Stromal cell of bone marrow (primary cell): ENCODE measurements around the gene POLD4.
"Not testable (repeated sequence)": the region's sequence is repeated elsewhere in the genome, so short reads cannot be mapped to it uniquely, and the experiment has no call there.

ENCODE experiments used
- DNase-seq: peaks from one replicate; pipeline ENCODE4 v3.0.0-alpha.2; 2012; ENCODE audit warnings: low read depth

POLD4 gene

DNA sequence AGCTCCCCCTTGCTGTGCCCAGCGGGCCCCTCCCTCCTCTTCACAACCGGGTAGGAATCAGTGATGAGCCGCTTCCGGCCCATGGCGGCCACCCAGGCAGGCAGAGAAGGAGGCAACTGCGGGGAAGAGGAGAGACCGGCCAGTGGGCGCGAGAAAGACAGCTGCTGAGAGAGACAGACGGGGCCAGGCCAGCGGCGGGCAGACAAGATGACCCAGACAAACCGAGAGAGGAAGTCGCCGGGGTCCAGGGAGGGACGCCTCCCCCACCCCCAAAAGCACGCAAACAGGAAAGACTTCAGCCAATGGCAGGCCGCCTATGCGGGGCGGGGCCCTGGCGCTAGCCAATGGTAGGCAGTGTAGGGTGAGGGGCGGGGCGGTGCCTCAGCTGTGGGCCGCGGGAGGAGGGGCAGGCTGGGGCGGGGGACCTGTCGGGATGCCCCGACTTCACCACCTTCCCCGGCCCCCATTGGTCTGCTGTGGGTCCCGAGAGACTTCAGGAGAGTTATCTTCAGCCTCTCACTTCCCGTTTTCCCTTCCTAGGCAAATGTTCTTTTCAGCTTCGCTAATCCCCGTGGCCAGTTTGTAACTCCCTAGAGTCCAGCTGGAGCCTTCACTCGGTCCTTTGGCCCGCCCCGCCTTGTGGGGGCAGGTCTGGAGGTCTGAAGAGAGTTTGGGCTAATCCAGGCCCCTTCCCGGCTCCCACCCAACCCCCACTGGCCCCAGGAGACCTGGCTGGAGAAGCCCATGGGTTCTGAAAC lies at the start of gene POLD4:
Gene POLD4, minus strand, starts transcription at position 230 of the 758 bp plus-strand sequence. Its CDS starts 147 bp downstream, at position 83.
- DNase-seq = peak; percentile 88

DNA sequence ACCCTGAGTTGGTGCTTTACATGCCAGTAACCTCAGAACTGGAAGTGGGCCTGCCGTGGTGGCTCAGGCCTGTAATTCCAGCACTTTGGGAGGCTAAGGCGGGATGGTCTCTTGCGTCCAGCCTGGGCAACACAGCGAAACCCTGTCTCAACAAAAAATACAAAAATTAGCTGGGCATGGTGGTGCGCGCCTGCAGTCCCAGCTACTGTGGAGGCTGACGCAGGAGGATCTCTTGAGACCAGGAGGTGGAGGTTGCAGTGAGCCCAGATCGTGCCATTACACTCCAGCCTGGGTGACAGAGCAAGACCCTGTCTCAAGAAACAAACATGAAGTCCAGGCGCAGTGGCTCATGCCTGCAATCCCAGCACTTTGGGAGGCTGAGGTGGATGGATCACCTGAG lies 49.7 kb upstream of the POLD4 start:
- DNase-seq = not testable (repeated sequence)

DNA sequence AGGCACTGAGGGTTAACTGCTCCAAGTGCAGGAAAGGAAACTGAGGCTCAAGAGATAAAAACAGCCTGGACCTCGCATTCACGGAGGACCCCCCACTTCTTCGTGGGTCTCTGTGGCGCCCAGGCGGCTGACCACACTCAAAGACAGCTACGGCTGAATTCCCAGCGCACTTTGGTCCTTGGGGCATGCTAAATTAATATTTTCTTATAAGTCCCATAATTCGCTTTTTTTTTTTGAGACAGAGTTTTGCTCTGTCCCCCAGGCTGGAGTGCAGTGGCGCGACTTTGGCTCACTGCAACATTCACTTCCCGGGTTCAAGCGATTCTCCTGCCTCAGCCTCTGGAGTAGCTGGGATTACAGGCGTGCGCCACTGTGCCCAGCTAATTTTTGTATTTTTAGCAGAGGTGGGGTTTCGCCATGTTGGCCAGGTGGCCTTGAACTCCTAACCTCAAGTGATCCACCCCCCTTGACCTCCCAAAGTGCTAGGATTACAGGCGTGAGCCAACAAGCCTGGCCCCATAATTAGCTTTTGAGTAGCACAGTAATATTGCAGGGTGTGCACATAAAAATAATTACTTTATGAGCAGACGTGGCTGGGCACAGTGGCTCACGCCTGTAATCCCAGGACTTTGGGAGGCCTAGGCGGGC lies 49.0 kb upstream of the POLD4 start:
- DNase-seq = not testable (repeated sequence)

DNA sequence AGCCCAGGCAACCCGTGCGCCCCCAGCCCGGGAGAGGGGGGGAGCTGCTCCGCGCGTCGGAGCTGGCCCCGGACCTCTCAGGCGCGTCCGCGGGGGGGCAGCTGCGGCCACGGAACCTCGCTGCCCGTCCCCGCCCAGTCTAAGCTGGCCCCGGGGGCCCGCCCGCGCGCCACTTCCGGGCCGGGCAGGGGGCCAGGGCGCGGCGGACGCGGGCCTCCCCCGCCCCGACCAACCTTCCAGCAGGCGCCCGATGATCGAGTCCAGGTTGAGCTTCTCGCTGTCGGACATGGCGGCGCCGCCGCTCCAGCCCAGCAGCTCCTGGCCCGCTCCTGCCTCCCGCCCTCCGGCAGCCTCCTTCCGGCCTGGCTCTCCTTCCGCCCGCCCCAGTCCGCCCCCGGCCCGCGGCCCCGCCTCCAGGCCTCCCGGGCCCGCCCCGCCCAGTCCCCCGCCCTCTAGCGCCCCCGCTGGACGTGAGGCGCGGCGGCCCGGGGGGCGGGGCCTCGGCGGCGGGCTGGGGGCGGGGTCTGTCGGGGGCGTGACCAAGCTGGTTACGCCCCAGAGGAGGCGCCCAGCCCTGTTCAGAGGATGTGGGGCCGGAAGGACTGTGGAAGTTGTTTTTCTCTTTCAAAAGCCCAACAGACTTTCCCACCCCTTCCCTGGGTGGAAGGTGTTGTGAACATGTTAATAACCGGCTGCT lies 48.3 kb upstream of the POLD4 start, which contains the start of gene PPP1CA:
Gene PPP1CA, minus strand, starts transcription at position 364 of the 697 bp plus-strand sequence. Its CDS starts 76 bp downstream, at position 288.
- DNase-seq = peak; percentile 72

DNA sequence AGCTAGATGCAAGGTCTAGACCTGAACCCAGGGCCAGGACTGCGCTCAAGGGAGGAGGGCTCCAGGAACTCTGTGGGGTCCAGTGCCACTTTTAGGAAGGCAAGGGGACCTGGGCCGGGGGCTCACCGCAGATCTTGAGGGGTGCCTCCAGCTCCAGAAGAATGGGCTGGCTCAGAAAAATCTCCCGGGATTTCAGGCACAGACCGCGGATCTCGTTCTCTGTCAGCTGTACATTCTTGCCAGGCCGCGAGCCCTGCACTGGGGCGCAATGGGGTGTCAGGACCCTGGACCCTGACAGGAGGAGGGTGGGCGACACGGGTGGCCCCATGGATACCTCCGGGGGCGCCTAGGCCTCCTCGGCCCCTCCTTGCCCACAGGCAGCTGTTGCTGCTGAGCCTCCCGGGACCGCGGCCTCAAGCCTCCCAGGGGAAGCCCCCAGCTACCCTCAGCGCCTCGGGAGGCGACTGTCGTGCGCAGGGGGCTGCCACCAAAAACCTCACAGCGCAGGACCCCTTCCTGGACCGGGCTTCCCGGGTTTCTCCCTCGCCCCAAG lies 47.7 kb upstream of the POLD4 start:
- DNase-seq = no peak

DNA sequence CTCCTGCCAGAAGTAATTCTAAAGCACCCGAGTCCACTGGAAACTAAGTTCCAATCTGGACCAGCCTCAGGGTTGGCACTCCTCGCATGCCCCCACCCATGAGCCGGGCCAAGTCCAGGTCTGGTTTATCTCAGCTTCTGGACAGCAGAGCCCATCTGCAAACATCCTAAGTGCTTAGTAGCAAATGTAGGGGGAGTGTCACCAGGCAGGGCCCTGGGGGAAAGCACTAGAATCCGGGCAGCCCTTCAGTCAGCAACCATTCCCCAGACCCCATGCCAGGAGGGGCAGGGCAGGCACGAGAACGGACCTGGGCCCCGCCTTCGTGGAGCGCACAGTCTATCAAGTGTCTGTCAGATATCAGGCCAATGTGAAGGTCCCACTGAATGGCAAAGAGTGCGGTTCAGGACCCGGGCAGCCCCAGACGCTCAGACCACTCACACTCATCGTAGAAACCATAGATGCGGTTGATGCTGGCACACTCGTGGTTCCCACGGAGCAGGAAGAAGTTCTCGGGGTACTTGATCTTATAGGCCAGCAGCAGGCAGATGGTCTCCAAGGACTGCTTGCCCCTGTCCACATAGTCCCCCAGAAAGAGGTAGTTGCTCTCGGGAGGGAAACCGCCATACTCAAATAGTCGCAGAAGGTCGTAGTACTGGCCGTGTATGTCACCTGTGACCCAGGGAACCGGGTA lies 47.0 kb upstream of the POLD4 start:
- DNase-seq = no peak

DNA sequence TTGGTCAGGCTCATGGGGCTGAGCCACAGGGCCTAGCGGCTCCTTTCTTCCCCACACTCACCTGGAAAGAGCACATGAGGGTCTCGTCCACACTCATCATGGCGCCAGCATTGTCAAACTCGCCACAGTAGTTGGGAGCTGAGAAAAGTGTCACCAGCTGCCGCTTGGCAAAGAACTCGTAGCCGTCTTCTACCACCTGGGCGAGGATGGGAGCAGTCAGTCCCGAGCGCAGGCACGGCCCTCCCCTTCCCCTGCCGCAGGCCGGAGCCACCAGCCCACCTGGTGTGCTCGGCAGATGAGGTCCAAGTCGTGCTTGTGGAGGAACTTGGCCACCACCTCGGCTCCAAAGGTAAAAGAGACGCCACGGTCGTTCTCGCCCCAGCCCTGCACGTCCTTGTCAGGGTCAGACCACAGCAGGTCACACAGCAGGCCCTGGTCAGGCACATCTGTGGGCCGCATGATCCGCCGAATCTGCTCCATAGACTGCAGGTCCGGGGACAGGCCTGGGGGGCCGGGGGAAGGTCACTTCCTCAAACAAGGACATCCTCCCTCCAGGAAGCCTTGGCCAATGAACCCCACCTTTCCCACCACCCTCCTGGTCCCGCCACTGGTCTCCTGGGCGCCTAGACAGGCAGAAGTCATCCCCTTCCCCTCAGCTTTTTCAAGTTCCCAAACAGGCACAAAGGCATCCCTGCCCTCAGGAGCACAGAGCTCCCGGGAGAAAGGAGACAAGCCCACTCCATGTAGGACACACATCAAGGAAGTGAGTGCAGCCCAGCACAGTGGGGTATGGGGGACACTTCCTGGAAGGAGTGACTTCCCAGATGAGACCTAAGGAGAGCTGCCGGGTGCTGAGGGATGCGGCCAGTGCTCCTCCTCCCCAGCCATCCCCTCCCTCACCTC lies 45.6 kb upstream of the POLD4 start:
- DNase-seq = no peak

DNA sequence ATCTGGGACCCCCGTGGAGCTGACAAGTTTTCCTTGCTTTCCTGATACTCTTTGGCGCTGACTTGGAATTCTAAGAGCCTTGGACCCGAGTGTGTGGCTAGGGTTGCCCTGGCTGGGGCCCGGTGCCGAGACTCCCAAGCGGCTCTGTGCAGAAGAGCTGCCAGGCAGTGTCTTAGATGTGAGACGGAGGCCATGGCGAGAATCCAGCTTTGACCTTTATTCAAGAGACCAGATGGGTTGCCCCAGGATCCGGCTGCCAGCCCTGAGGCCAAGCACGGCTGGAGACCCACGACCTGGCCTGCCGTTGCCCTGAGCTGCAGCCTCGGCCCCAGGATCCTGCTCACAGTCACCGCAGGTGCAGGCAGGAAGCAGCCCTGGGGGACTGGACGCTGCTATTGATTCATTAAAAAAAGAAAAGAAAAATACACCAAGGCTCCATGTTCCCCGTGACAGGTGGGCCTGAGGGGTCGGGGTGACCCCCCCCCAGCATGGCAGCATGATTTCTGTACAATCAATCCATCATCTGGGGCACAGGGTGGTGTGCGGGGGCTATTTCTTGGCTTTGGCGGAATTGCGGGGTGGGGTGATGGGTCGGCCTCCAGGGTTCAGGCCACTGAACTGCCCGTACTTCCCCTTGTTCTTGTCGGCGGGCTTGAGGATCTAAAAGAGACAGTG lies 44.8 kb upstream of the POLD4 start:
- DNase-seq = no peak

DNA sequence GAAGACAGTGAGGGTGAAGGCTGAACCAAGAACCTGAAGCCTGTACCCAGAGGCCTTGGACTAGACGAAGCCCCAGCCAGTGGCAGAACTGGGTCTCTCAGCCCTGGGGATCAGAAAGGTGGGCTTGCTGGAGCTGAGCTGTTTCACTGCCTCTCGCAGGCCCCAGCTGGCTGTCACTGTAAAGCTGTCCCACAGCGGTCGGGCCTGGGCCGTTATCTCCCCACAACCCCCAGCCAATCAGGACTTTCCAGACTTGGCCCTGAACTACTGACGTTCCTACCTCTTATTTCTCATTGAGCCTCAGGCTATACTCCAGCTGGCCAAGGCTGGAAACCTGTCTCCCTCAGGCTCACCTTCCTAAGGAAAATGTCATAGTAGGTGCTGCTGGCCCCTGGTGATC lies 44.2 kb upstream of the POLD4 start:
- no peak for DNase-seq

DNA sequence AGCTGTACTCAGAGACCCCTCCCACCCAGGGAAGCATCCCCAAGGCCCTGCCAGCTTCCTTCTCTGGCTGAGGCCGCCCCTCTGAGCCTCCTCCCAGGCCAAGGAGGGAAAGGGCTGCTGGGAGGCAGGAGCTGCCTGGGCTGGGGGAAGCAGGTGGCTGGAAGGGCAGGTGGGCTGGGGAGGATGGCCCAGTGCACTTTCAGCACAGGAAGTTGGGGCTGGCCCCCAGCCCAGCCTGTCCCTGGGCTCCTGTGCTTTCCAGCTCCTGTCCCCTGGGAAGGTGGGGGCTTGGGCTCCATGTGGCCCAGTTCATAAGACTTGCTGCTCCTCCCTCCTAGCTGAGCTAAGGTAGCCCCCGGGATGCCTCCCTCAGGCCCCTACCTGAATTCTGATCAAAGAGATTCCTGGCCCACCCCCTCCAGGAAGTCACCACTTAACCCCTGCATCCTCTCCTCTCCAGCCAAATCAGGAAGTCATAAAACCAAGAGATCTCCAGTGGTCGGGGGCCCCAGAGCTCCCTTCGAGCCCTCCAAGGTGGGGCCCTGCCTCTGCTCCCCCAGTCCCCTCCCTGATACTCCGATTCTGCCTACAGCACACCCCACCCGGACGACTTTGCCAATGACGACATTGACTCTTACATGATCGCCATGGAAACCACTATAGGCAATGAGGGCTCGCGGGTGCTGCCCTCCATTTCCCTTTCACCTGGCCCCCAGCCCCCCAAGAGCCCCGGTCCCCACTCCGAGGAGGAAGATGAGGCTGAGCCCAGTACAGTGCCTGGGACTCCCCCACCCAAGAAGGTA lies 43.4 kb upstream of the POLD4 start:
- no peak for DNase-seq

DNA sequence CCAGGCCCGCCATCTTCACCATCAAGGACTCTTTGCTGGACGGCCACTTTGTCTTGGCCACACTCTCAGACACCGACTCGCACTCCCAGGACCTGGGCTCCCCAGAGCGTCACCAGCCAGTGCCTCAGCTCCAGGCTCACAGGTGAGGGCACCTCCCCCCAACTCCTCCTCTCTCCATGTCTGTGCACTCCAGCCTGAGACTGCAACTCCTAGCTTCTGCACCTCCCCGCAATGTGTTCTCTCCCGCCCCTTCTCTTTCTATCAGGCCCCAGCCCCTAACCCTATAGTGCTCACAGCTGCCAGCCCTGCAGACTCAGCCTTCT lies 42.9 kb upstream of the POLD4 start:
- DNase-seq = no peak

DNA sequence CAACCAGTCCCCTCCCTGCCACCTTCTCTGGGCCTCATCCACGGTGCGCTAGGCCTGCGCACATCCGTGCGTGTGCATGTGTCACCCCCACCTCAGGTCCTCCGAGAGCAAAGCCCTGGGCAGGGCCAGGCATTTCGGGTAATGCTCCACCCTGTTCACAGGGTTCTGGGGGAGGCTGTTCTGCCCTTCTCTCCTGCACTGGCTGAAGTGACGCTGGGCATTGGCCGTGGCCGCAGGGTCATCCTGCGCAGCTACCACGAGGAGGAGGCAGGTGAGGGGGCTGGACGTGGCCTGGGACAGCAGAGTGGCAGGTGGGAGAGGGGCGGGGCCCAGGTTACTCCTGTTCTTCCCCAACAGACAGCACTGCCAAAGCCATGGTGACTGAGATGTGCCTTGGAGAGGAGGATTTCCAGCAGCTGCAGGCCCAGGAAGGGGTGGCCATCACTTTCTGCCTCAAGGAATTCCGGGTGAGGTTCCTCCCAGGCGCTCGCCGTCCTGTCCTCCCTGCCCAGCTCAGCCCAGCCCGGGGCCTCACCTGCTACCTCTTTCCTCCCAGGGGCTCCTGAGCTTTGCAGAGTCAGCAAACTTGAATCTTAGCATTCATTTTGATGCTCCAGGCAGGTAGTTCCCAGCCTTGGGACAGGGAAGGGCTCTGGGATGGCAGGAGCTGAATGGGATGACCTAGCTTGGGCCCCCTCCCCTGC lies 42.4 kb upstream of the POLD4 start:
- DNase-seq = no peak

DNA sequence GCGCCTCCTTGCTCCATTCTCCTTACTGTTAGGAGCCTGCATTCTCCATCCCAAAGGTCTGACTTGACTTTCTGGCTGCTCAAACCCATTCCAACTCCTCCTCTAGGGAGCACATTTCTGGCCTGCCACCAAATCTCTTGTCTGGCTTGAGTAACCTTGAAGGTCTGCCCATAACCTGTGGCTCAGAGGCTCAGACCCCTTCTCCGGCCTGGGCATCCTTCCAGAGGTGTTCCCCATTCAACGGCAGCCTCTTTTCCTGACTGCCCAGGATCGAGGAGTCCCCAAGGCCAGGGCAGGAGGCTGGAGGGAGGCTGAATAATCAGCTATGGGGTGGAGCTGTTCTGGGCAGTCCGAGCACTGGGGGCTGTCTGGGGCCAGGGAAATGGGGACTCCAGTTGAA lies 40.6 kb upstream of the POLD4 start:
- DNase-seq = no peak

DNA sequence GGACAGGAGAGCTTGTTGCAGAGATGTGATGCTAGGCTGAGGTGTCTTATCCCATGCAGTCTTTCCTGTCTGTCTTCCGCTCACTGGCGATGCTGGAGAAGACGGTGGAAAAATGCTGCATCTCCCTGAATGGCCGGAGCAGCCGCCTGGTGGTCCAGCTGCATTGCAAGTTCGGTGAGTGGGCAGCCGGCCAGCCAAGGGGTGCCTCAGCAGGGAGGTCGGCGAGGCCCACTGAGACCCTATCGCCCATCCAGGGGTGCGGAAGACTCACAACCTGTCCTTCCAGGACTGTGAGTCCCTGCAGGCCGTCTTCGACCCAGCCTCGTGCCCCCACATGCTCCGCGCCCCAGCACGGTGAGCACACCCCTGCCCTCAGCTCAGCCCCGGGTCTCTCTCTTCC lies 40.1 kb upstream of the POLD4 start:
- no peak for DNase-seq

DNA sequence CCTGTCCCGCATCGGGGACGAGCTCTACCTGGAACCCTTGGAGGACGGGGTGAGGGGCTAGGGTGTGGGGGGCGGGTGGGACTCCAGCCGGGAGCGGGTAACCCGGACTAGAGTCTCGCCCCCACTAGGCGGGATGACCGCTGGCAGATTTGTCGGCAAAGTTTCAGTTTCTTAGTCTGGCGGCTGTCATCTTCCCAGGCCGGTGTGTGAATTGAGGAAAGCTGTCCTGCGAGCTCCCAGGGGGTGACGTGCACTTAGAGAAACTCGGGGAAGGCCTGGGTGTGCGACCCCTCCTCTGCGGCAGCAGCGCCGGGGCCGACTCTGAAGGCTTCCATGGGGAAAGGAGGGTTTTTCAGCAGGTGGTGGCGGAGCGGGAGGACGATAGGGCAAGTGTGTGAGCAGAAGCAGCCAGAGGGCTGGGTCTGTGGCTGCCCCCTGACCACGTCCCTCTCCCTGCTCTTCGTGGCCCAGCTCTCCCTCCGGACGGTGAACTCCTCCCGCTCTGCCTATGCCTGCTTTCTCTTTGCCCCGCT lies 38.9 kb upstream of the POLD4 start:
- no peak for DNase-seq

DNA sequence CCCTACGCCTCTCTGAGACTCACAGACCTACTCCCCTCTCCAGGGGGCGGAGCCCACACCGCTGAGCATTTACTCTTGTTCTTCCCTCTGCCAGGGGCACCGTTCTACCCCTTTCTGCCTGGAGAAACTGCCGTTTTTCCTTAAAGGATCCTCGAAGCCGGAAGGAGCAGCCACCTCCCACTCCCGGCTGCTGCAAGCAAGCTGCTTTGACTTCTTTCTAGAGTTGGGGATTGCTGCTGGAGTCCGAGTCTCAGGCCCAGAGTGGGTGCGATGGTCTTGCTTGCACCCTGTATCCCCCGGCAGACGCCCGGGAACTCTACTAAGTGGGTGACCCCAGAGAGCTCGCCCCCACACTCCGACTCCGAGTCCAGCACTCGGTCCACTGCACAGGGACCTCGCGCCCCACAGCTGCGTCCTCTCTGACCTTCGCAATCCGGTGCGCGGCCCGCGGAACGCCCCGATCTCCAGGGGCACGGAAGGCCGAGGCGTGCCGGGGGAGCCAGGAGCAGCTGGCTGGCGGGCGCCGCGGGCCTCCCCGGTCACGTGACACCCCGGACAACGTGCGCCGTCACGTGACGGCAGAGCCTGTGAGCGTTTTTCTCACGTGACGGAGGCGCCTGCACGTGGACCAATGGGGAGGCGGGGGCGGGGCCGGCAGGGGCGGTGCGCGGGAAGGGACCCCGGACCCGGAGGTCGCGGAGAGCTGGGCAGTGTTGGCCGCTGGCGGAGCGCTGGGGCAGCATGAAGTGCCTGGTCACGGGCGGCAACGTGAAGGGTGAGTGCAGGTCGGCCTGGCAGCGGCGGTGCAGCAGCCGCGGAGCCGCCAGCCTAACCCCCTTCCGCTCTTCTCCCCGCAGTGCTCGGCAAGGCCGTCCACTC lies 38.2 kb upstream of the POLD4 start, which contains the start of gene RAD9A:
Gene RAD9A, plus strand, starts transcription at position 683 of the 879 bp plus-strand sequence. Its CDS starts 59 bp downstream, at position 742.
- peak; percentile 89 for DNase-seq

DNA sequence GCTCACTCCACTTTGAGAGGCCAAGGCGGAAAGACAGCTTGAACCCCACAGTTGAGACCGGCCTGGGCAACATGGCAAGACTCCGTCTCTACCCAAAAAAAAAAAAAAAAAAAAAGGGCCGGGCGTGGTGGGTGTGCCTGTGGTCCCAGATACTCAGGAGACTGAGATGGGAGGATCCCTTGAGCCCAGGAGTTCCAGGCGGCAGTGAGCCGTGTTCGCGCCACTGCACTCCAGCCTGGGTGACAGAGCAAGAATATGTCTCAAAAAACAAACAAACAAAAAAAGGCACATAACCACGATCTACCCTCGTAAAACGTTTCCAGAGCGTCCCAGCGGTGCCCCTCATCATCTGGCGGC lies 37.6 kb upstream of the POLD4 start:
- DNase-seq = no peak

DNA sequence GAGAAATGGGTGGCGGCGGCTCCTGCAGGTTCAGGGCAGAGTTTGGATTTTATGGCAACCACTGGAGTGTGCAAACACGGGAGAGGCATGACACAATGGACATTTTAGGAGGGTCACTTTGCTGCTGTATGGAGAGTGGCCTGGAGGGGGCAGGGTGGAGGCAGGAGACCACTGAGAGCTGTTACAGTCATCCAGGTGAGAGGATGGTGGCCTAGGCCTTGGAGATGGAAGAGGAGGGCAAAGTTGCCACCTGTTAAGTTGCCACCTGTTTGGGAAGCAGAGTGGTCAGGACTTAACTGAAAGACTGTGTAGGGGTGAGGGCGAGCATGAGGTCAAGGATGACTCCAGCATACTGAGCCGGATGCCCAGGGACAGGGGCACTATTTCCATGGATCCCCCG lies 36.1 kb upstream of the POLD4 start:
- DNase-seq = no peak
